ENCODE measurements around the gene ARAP1. TPM values are rescaled to one million over a fixed set of nuclear protein-coding genes. Genes with fewer than 3 reads are reported as not detected.

ARAP1 gene
- total RNA-seq, 1 experiment from 2014 or later = 73.6 TPM

DNA sequence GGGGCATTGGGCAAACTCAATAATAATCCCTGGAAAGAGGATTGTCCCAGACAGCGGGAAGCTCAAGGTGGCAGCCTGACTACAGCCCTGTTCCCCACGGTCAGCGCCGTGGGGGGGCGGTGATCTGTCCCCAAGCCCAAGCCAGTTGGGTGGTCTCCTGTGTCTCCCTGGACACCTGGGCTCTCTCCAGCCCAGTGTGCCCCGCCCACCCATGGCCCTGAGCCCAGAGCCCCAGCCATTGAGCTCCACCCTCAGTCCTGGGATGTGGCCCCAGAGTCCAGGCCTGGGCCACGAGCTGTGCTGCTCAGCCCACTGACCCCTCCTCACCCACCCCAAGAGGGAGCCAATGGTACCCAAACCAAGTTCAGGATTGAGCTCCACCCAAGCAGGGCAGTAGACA, 50.1 kb downstream of the ARAP1 start:
- no peak overlapping the region for H3K4me3 ChIP-seq (ENCODE audit: low read depth in 2 of 2, low read length in 2 of 2)
- no peaks in the 10 kb centered on the region for H3K4me1 ChIP-seq (ENCODE audit: control insufficient read depth, insufficient read depth, low read length)
- intact Hi-C loops (cut with micrococcal nuclease; ENCODE audit: unreplicated experiment) = no loop called here
- H3K36me3 ChIP-seq (ENCODE audit: control insufficient read depth, insufficient read depth, low read length) = no peaks in the 10 kb centered on the region
- CTCF ChIA-PET = interaction anchor here (0.6 kb wide), 1 partner anchor 679 kb away, joined by 4 read pairs; no protein-coding TSS in a partner anchor
- TF ChIP-seq, protein P1, sequence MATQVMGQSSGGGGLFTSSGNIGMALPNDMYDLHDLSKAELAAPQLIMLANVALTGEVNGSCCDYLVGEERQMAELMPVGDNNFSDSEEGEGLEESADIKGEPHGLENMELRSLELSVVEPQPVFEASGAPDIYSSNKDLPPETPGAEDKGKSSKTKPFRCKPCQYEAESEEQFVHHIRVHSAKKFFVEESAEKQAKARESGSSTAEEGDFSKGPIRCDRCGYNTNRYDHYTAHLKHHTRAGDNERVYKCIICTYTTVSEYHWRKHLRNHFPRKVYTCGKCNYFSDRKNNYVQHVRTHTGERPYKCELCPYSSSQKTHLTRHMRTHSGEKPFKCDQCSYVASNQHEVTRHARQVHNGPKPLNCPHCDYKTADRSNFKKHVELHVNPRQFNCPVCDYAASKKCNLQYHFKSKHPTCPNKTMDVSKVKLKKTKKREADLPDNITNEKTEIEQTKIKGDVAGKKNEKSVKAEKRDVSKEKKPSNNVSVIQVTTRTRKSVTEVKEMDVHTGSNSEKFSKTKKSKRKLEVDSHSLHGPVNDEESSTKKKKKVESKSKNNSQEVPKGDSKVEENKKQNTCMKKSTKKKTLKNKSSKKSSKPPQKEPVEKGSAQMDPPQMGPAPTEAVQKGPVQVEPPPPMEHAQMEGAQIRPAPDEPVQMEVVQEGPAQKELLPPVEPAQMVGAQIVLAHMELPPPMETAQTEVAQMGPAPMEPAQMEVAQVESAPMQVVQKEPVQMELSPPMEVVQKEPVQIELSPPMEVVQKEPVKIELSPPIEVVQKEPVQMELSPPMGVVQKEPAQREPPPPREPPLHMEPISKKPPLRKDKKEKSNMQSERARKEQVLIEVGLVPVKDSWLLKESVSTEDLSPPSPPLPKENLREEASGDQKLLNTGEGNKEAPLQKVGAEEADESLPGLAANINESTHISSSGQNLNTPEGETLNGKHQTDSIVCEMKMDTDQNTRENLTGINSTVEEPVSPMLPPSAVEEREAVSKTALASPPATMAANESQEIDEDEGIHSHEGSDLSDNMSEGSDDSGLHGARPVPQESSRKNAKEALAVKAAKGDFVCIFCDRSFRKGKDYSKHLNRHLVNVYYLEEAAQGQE (IDR thresholded peaks at IDR 0.05; ENCODE audit: insufficient read depth in 1 of 2, low read depth in 2 of 2, low read length in 1 of 2) = no peak
- TF ChIP-seq TCF7L2 (IDR thresholded peaks at IDR 0.05; ENCODE audit: low read depth, low read length) (no peak), POLR2AphosphoS5 (IDR thresholded peaks at IDR 0.05; ENCODE audit: low read depth, low read length) (no peak), SIN3A (IDR thresholded peaks at IDR 0.05; ENCODE audit: borderline replicate concordance, insufficient read depth, low read depth, low read length) (no peak)
- TF ChIP-seq, protein P2, sequence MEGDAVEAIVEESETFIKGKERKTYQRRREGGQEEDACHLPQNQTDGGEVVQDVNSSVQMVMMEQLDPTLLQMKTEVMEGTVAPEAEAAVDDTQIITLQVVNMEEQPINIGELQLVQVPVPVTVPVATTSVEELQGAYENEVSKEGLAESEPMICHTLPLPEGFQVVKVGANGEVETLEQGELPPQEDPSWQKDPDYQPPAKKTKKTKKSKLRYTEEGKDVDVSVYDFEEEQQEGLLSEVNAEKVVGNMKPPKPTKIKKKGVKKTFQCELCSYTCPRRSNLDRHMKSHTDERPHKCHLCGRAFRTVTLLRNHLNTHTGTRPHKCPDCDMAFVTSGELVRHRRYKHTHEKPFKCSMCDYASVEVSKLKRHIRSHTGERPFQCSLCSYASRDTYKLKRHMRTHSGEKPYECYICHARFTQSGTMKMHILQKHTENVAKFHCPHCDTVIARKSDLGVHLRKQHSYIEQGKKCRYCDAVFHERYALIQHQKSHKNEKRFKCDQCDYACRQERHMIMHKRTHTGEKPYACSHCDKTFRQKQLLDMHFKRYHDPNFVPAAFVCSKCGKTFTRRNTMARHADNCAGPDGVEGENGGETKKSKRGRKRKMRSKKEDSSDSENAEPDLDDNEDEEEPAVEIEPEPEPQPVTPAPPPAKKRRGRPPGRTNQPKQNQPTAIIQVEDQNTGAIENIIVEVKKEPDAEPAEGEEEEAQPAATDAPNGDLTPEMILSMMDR (IDR thresholded peaks at IDR 0.05) = no peak
- POLR2A ChIA-PET = no interaction called here
- H3K27me3 ChIP-seq (ENCODE audit: control insufficient read depth, insufficient read depth, low read length) = no peaks in the 10 kb centered on the region
- DNase-seq (ENCODE audit: low read depth, low spot score) = no peak
- no TSS peak for BruUV-seq (replicated peaks)
- H3K27ac ChIP-seq (ENCODE audit: low read length) = no peak overlapping the region
- no peak for ATAC-seq
- in situ Hi-C loops (cut with HindIII; ENCODE audit: low pct_unique_long_range_greater_than_20kb, low sequenced_read_pairs) = no loop called here
- H3K9me3 ChIP-seq (ENCODE audit: control insufficient read depth, insufficient read depth, low read depth, low read length) = no peaks in the 10 kb centered on the region

DNA sequence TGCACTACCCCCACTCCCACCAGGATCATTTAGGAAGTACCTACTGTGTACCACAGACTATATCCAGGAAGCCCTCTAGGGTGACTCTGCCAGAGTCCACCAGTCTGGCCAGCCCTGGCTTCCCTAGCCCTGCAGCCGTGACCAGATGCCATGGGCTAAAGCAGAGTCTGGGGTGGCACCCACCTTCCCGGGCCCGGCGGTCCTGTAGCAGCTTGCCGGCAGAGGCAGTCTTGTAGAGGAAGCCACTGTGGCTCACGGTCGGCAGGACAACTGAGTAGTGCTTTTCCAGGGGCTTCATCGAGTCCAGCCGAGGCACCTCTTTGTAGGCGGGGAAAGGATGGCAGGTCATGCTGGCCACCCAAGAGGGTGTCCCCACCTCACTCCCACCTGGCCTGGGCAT, 50.7 kb downstream of the ARAP1 start:
- intact Hi-C loops (cut with micrococcal nuclease; ENCODE audit: unreplicated experiment) = no loop called here
- no peaks in the 10 kb centered on the region for H3K36me3 ChIP-seq (ENCODE audit: control insufficient read depth, insufficient read depth, low read length)
- no peaks in the 10 kb centered on the region for H3K4me1 ChIP-seq (ENCODE audit: control insufficient read depth, insufficient read depth, low read length)
- no peak overlapping the region for H3K27ac ChIP-seq (ENCODE audit: low read length)
- in situ Hi-C loops (cut with HindIII; ENCODE audit: low pct_unique_long_range_greater_than_20kb, low sequenced_read_pairs) = no loop called here
- POLR2A ChIA-PET = no interaction called here
- no peak overlapping the region for H3K4me3 ChIP-seq (ENCODE audit: low read depth in 2 of 2, low read length in 2 of 2)
- no peaks in the 10 kb centered on the region for H3K27me3 ChIP-seq (ENCODE audit: control insufficient read depth, insufficient read depth, low read length)
- BruUV-seq (replicated peaks) = no TSS peak
- CTCF ChIA-PET = no interaction called here
- TF ChIP-seq, protein P1 (IDR thresholded peaks at IDR 0.05; ENCODE audit: insufficient read depth in 1 of 2, low read depth in 2 of 2, low read length in 1 of 2) = no peak
- TF ChIP-seq SIN3A (IDR thresholded peaks at IDR 0.05; ENCODE audit: borderline replicate concordance, insufficient read depth, low read depth, low read length) = no peak
- no peak for TF ChIP-seq TCF7L2 (IDR thresholded peaks at IDR 0.05; ENCODE audit: low read depth, low read length)
- no peak for TF ChIP-seq POLR2AphosphoS5 (IDR thresholded peaks at IDR 0.05; ENCODE audit: low read depth, low read length)
- TF ChIP-seq, protein P2 (IDR thresholded peaks at IDR 0.05) = no peak
- DNase-seq (ENCODE audit: low read depth, low spot score) (no peak), ATAC-seq (no peak)
- H3K9me3 ChIP-seq (ENCODE audit: control insufficient read depth, insufficient read depth, low read depth, low read length) = no peaks in the 10 kb centered on the region

Data from Panc1 (cell line).